ENCODE data around the gene BRD7. TPM values are rescaled to one million over a fixed set of nuclear protein-coding genes. Genes with fewer than 3 reads are reported as not detected.

BRD7 gene
- total RNA-seq, 1 experiment from 2014 or later = 45.6 TPM

DNA sequence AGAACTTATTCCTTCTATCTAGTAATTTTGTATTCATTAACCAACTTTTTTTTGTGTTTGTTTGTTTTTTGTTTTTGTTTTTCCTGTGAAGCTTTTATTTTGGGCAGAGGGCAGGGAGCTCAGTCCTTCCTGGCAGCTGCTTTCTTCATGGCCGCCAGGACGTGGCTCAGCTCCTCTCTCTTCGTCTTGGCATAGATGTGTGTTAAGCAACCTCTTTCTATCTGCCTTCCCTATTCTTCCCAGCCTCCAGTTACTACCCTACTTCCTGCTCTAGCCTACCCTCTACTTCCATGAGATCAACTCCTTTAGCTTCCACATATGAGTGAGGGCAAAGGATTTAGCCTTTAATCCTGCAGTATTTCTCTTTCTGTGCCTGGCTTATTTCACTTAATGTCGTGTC is 8.2 kb upstream of the BRD7 start:
- no peaks in the 10 kb centered on the region for H3K36me3 ChIP-seq (ENCODE audit: control insufficient read depth, insufficient read depth, low read length)
- intact Hi-C loops (cut with micrococcal nuclease; ENCODE audit: unreplicated experiment) = no loop called here
- in situ Hi-C loops (cut with HindIII; ENCODE audit: low pct_unique_long_range_greater_than_20kb, low sequenced_read_pairs) = no loop called here
- no peak overlapping the region for H3K27ac ChIP-seq (ENCODE audit: low read length)
- ChIA-PET POLR2A (no interaction called here), CTCF (no interaction called here)
- H3K4me3 ChIP-seq (ENCODE audit: low read depth in 2 of 2, low read length in 2 of 2) = no peak overlapping the region
- TF ChIP-seq REST (IDR thresholded peaks at IDR 0.05; ENCODE audit: insufficient read depth in 1 of 2, low read depth in 2 of 2, low read length in 1 of 2) (no peak), TCF7L2 (IDR thresholded peaks at IDR 0.05; ENCODE audit: low read depth, low read length) (no peak), POLR2AphosphoS5 (IDR thresholded peaks at IDR 0.05; ENCODE audit: low read depth, low read length) (no peak), SIN3A (IDR thresholded peaks at IDR 0.05; ENCODE audit: borderline replicate concordance, insufficient read depth, low read depth, low read length) (no peak)
- TF ChIP-seq, protein P1, sequence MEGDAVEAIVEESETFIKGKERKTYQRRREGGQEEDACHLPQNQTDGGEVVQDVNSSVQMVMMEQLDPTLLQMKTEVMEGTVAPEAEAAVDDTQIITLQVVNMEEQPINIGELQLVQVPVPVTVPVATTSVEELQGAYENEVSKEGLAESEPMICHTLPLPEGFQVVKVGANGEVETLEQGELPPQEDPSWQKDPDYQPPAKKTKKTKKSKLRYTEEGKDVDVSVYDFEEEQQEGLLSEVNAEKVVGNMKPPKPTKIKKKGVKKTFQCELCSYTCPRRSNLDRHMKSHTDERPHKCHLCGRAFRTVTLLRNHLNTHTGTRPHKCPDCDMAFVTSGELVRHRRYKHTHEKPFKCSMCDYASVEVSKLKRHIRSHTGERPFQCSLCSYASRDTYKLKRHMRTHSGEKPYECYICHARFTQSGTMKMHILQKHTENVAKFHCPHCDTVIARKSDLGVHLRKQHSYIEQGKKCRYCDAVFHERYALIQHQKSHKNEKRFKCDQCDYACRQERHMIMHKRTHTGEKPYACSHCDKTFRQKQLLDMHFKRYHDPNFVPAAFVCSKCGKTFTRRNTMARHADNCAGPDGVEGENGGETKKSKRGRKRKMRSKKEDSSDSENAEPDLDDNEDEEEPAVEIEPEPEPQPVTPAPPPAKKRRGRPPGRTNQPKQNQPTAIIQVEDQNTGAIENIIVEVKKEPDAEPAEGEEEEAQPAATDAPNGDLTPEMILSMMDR (IDR thresholded peaks at IDR 0.05) = no peak
- no peak for DNase-seq (ENCODE audit: low read depth, low spot score)
- H3K4me1 ChIP-seq (ENCODE audit: control insufficient read depth, insufficient read depth, low read length) = no peaks in the 10 kb centered on the region
- no peaks in the 10 kb centered on the region for H3K27me3 ChIP-seq (ENCODE audit: control insufficient read depth, insufficient read depth, low read length)
- no peak for ATAC-seq
- no peaks in the 10 kb centered on the region for H3K9me3 ChIP-seq (ENCODE audit: control insufficient read depth, insufficient read depth, low read depth, low read length)
- no TSS peak for BruUV-seq (replicated peaks)

DNA sequence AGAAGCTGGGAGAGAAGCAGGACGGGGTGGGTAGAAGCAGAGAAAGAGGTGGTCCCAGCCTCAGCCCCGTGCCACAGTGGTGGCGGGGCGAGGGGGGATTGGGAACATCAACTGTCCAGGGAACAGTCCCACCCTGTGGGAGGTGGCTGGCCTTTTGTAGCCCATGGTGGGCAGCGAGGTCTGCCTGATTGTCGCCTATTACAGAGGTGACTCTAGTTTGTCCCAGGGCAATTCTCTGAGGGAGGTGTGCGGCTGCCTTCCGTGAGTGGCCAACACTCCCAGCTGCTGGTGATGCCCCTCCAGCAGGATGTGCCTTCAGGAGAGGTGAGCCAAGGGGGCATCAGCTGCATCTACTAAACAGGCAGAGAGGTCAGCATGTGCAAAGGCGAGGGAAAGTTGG is 5.0 kb upstream of the BRD7 start:
- Histone ChIP-seq H3K27ac (ENCODE audit: low read length) (no peak overlapping the region), H3K4me3 (ENCODE audit: low read depth in 2 of 2, low read length in 2 of 2) (no peak overlapping the region), H3K4me1 (ENCODE audit: control insufficient read depth, insufficient read depth, low read length) (no peaks in the 10 kb centered on the region), H3K27me3 (ENCODE audit: control insufficient read depth, insufficient read depth, low read length) (no peaks in the 10 kb centered on the region), H3K36me3 (ENCODE audit: control insufficient read depth, insufficient read depth, low read length) (no peaks in the 10 kb centered on the region), H3K9me3 (ENCODE audit: control insufficient read depth, insufficient read depth, low read depth, low read length) (no peaks in the 10 kb centered on the region)
- no peak for TF ChIP-seq POLR2AphosphoS5 (IDR thresholded peaks at IDR 0.05; ENCODE audit: low read depth, low read length)
- no peak for TF ChIP-seq REST (IDR thresholded peaks at IDR 0.05; ENCODE audit: insufficient read depth in 1 of 2, low read depth in 2 of 2, low read length in 1 of 2)
- no peak for TF ChIP-seq SIN3A (IDR thresholded peaks at IDR 0.05; ENCODE audit: borderline replicate concordance, insufficient read depth, low read depth, low read length)
- no peak for TF ChIP-seq TCF7L2 (IDR thresholded peaks at IDR 0.05; ENCODE audit: low read depth, low read length)
- TF ChIP-seq, protein P1 (IDR thresholded peaks at IDR 0.05) = no peak
- in situ Hi-C loops (cut with HindIII; ENCODE audit: low pct_unique_long_range_greater_than_20kb, low sequenced_read_pairs) = no loop called here
- ChIA-PET CTCF (no interaction called here), POLR2A (no interaction called here)
- intact Hi-C loops (cut with micrococcal nuclease; ENCODE audit: unreplicated experiment) = loop anchor here (5.0 kb wide), 1 partner anchor 289 kb away; no protein-coding TSS in a partner anchor
- BruUV-seq (replicated peaks) = no TSS peak
- ATAC-seq (no peak), DNase-seq (ENCODE audit: low read depth, low spot score) (no peak)
